Kidney epithelial cell (primary cell): ENCODE data around the gene ITGAX. TPM values are rescaled to one million over a fixed set of nuclear protein-coding genes. Genes with fewer than 3 reads are reported as not detected.

Experiments used
- DNase-seq: peaks from one replicate; pipeline ENCODE4 v3.0.0-alpha.2; 2010; ENCODE audit warnings: low read depth
- H3K27me3 ChIP-seq: 2 replicates; pipeline ENCODE4 v1.6.0; 2011; ENCODE audit warnings: low read length; ENCODE audit not compliant: control insufficient read depth, insufficient read depth
- H3K36me3 ChIP-seq: 2 replicates; pipeline ENCODE4 v1.5.1; 2011; ENCODE audit warnings: low read length; ENCODE audit not compliant: control insufficient read depth, insufficient read depth
- H3K4me3 ChIP-seq: 2 replicates; pipeline ENCODE4 v1.5.1; 2011; ENCODE audit warnings: low read depth, mild to moderate bottlenecking, control low read depth, low read length
- CTCF ChIP-seq: IDR thresholded peaks from 2 replicates; pipeline ENCODE4 v1.5.1; 2011; ENCODE audit warnings: mild to moderate bottlenecking, moderate library complexity, low read length, control low read depth, inconsistent platforms; ENCODE audit not compliant: insufficient read depth, poor library complexity, severe bottlenecking
- total RNA-seq: library from RNA; depleted of rRNA; stranded (reverse); fragments of >200 nt; gene quantifications from 2 replicates; pipeline ENCODE4 v1.2.3, GENCODE V29; 2015

ITGAX gene
- total RNA-seq, 1 donor from 2014 or later, result 0.04 TPM

GRCh38 chr16:31395647-31396046 lies 40.7 kb downstream of the ITGAX start:
- no peak for DNase-seq
- Histone ChIP-seq H3K36me3 (no peaks in the 10 kb centered on the region), H3K4me3 (no peak overlapping the region), H3K27me3 (no peaks in the 10 kb centered on the region)
- TF ChIP-seq CTCF, result no peak

DNA sequence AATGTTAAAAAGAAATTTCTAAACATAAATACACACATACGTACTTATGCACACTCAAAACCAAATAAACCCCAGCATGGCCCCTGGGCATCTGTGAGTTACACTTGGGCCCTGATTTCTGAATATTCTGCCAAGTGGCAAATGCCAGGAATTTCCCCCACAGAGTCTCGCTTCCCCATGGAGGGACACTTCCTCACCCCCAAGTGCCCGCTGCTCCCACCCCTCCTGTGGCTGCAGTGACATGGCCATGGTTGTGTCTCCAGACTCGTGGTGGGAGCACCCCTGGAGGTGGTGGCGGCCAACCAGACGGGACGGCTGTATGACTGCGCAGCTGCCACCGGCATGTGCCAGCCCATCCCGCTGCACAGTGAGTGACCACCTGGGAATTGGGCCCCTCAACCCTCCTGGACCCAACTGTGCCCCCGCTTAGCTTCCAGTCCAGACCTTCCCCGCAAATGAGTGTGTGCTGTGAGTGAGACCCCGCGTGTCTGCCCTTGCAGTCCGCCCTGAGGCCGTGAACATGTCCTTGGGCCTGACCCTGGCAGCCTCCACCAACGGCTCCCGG lies 42.2 kb downstream of the ITGAX start:
- no peaks in the 10 kb centered on the region for H3K27me3 ChIP-seq
- no peak for DNase-seq
- H3K4me3 ChIP-seq, result no peak overlapping the region
- no peaks in the 10 kb centered on the region for H3K36me3 ChIP-seq
- no peak for TF ChIP-seq CTCF

DNA sequence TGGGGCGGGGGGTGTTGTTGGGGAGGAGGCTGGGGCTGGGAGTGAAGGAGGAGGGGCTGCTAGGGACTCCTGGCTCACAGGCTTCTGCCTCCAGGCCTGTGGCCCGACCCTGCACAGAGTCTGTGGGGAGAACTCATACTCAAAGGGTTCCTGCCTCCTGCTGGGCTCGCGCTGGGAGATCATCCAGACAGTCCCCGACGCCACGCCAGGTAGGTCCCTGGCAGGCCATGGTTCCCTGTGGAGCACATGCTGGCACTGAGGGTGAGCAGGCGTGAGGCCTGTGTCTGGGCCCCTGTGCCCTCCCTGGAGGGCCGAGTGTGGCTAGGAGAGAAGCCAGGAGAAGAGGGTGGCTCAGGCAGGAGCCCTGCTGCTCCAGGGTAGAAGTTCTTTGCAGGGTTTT lies 42.7 kb downstream of the ITGAX start:
- Histone ChIP-seq H3K4me3 (no peak overlapping the region), H3K36me3 (no peaks in the 10 kb centered on the region), H3K27me3 (no peaks in the 10 kb centered on the region)
- no peak for DNase-seq
- TF ChIP-seq CTCF, result no peak

- H3K4me3 ChIP-seq, result no peak overlapping the region
- DNase-seq, result no peak
- H3K27me3 ChIP-seq, result no peaks in the 10 kb centered on the region
- H3K36me3 ChIP-seq, result no peaks in the 10 kb centered on the region
- no peak for TF ChIP-seq CTCF
These were observed 45.2 kb downstream of the ITGAX start for GRCh38 chr16:31400191-31400590.

GRCh38 chr16:31401436-31401835 lies 46.5 kb downstream of the ITGAX start:
- Histone ChIP-seq H3K36me3 (no peaks in the 10 kb centered on the region), H3K27me3 (no peaks in the 10 kb centered on the region), H3K4me3 (no peak overlapping the region)
- no peak for TF ChIP-seq CTCF
- no peak for DNase-seq

GRCh38 chr16:31402687-31403086 lies 47.7 kb downstream of the ITGAX start:
- DNase-seq, result no peak
- Histone ChIP-seq H3K27me3 (no peaks in the 10 kb centered on the region), H3K36me3 (no peaks in the 10 kb centered on the region), H3K4me3 (no peak overlapping the region)
- no peak for TF ChIP-seq CTCF
